HepG2 (cell line): Measurements from ENCODE around the gene ATP1A1. TPM values are rescaled to one million over a fixed set of nuclear protein-coding genes. Genes with fewer than 3 reads are reported as not detected.

ENCODE experiments used
- ARID5B ChIP-seq: IDR thresholded peaks from 2 replicates; pipeline ENCODE4 v1.4.0; 2020; ENCODE audit warnings: mild to moderate bottlenecking, missing genetic modification reagents
- CEBPG ChIP-seq: IDR thresholded peaks from 2 replicates; pipeline ENCODE4 v1.6.1; 2016
- HMG20B ChIP-seq: conservative IDR thresholded peaks from 2 replicates; pipeline ENCODE4 v1.6.1; 2016; ENCODE audit warnings: missing genetic modification reagents, missing compliant biosample characterization
- MIER3 ChIP-seq: IDR thresholded peaks from 2 replicates; pipeline ENCODE4 v1.6.1; 2016; ENCODE audit warnings: missing compliant biosample characterization, borderline replicate concordance
- NFYB ChIP-seq: sonication (generic); formaldehyde crosslinking; IDR thresholded peaks from 2 replicates; pipeline ENCODE4 v1.4.0; 2020; ENCODE audit warnings: missing genetic modification reagents
- NFYC ChIP-seq: IDR thresholded peaks from 2 replicates; pipeline ENCODE4 v1.6.1; 2016; ENCODE audit warnings: missing genetic modification reagents, missing compliant biosample characterization
- PPARG ChIP-seq: conservative IDR thresholded peaks from 2 replicates; pipeline ENCODE4 v1.6.1; 2016; ENCODE audit warnings: missing biosample characterization, missing genetic modification reagents
- SIN3A ChIP-seq: IDR thresholded peaks from 2 replicates; pipeline ENCODE4 v1.6.1; 2011; ENCODE audit warnings: low read depth, mild to moderate bottlenecking, control low read depth, low read length, borderline replicate concordance
- TBP ChIP-seq: sonication (generic); formaldehyde crosslinking; IDR thresholded peaks from 2 replicates; pipeline ENCODE4 v1.5.0; 2020; ENCODE audit warnings: missing genetic modification reagents
- THRA ChIP-seq: sonication (generic); formaldehyde crosslinking; IDR thresholded peaks from 2 replicates; pipeline ENCODE4 v1.4.0; 2020; ENCODE audit warnings: missing genetic modification reagents, borderline replicate concordance
- ZNF292 ChIP-seq: sonication (generic); formaldehyde crosslinking; IDR thresholded peaks from 2 replicates; pipeline ENCODE4 v1.8.1; 2022; ENCODE audit warnings: mild to moderate bottlenecking, low read depth, missing genetic modification reagents, borderline replicate concordance
- polyA plus RNA-seq, 8 experiments: library from polyadenylated mRNA; depleted of rRNA in 3 of 8; stranded (reverse) in 7 of 8; unstranded in 1 of 8; fragments of >200 nt; fragmentation: Illumina TruSeq in 4 of 8; extraction: Trizol in 4 of 8; gene quantifications; 2 replicates each; pipeline versions ENCODE4 v1.2.1 to v1.2.3, GENCODE V29; 2011 to 2016; ENCODE audit warnings: low read depth in 4 of 8, missing spikeins in 1 of 8, mixed read lengths in 1 of 8; ENCODE audit not compliant: insufficient read depth in 1 of 8
- total RNA-seq, 5 experiments: library from RNA; depleted of rRNA; stranded (reverse); fragments of >200 nt; fragmentation: Illumina TruSeq; extraction: Trizol; gene quantifications; 2 replicates each; pipeline ENCODE4 v1.2.3, GENCODE V29; 2016; ENCODE audit warnings: low read depth in 1 of 5
- TF ChIP-seq, protein P1 (sequence below): IDR thresholded peaks from 2 replicates; pipeline ENCODE4 v1.6.1; 2016; ENCODE audit warnings: missing compliant biosample characterization, missing genetic modification reagents, borderline replicate concordance
- TF ChIP-seq, protein P2 (sequence below), 2 experiments: fragments of 450-650 bp in 1 of 2; sonication (generic) in 1 of 2; formaldehyde crosslinking; IDR thresholded peaks; 2 replicates each; pipeline versions ENCODE4 v1.5.0 to v1.8.0; 2020 to 2022; ENCODE audit warnings: mild to moderate bottlenecking in 1 of 2, missing genetic modification reagents in 1 of 2
- TF ChIP-seq, protein P3 (sequence below): IDR thresholded peaks from 2 replicates; pipeline ENCODE4 v1.6.1; 2016; ENCODE audit warnings: mild to moderate bottlenecking, missing biosample characterization, missing genetic modification reagents
- TF ChIP-seq, protein P4 (sequence below): sonication (generic); formaldehyde crosslinking; IDR thresholded peaks from 2 replicates; pipeline ENCODE4 v1.5.0; 2020; ENCODE audit warnings: missing genetic modification reagents

The ATP1A1 gene
- total and polyA plus RNA-seq, 2 of the 13 experiments (the other 11 are each of a cell fraction or from before 2014, with no cell fraction given) = 280 to 705 TPM

DNA sequence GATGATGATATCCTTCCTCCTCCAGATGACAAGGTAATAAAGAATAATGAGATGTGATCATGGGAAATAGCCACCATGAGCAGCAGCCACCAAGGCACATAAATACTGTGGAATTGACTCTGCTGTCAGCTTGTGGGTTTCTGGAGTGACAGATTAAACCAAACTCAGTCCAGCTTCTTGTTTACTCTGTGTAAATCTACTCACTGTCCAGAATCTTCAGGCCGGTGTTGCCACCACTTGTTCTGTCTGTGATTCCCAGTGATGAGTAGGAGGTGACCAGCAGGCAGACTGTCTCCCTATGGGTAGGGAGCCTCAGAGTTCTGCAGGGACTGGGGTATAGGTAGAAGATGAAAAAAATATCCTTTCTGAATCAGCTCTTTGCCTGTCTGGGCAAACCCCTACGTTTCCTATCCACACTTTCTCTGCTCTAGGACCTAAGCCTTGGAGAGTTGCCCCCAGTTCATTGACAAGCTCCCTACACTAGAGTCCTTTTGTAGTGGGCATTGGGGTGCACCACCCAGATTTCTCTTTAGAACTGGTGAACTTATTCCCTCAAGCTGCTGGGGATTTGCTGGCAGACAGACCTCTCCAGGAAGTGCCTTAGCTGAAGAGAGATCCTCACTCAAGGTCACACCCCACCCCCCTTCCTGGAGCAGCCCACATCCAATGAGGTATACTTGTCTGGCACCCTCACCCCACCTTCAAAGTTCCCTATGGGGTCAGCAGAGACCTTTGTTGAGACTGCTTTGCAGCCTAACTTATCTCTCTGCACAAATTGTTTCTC, 47.6 kb downstream of the ATP1A1 start (continued):
- TF ChIP-seq, protein P1, sequence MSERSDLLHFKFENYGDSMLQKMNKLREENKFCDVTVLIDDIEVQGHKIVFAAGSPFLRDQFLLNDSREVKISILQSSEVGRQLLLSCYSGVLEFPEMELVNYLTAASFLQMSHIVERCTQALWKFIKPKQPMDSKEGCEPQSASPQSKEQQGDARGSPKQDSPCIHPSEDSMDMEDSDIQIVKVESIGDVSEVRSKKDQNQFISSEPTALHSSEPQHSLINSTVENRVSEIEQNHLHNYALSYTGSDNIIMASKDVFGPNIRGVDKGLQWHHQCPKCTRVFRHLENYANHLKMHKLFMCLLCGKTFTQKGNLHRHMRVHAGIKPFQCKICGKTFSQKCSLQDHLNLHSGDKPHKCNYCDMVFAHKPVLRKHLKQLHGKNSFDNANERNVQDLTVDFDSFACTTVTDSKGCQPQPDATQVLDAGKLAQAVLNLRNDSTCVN (CRISPR knock-in tag) = peak; percentile 82; the same call in 1 of the 2 replicates
- TF ChIP-seq, protein P2, sequence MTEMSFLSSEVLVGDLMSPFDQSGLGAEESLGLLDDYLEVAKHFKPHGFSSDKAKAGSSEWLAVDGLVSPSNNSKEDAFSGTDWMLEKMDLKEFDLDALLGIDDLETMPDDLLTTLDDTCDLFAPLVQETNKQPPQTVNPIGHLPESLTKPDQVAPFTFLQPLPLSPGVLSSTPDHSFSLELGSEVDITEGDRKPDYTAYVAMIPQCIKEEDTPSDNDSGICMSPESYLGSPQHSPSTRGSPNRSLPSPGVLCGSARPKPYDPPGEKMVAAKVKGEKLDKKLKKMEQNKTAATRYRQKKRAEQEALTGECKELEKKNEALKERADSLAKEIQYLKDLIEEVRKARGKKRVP (CRISPR knock-in tag; IDR thresholded peaks at IDR 0.05) = no peak
- no peak for TF ChIP-seq SIN3A
- no peak for TF ChIP-seq TBP
- no peak for TF ChIP-seq MIER3
- peak; percentile 61; the same call in 1 of the 2 replicates for TF ChIP-seq ARID5B
- no peak for TF ChIP-seq PPARG (CRISPR knock-in tag)
- TF ChIP-seq, protein P3, sequence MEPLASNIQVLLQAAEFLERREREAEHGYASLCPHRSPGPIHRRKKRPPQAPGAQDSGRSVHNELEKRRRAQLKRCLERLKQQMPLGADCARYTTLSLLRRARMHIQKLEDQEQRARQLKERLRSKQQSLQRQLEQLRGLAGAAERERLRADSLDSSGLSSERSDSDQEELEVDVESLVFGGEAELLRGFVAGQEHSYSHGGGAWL (CRISPR knock-in tag) = no peak
- no peak for TF ChIP-seq NFYB
- no peak for TF ChIP-seq HMG20B (CRISPR knock-in tag)
- TF ChIP-seq CEBPG (CRISPR knock-in tag) = no peak
- no peak for TF ChIP-seq NFYC
- TF ChIP-seq ZNF292 (CRISPR knock-in tag) = peak; percentile 28; the same call in 1 of the 2 replicates
- TF ChIP-seq, protein P4, sequence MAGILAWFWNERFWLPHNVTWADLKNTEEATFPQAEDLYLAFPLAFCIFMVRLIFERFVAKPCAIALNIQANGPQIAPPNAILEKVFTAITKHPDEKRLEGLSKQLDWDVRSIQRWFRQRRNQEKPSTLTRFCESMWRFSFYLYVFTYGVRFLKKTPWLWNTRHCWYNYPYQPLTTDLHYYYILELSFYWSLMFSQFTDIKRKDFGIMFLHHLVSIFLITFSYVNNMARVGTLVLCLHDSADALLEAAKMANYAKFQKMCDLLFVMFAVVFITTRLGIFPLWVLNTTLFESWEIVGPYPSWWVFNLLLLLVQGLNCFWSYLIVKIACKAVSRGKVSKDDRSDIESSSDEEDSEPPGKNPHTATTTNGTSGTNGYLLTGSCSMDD (CRISPR knock-in tag) = no peak
- 0 out of 2 replicates have a peak, but pooled peaks have one; percentile 14 for TF ChIP-seq THRA (CRISPR knock-in tag)
- TF ChIP-seq, all 625 proteins: peak for 27
